NB4 (cell line): ENCODE data around the gene VSIG10L.

Experiments used
- CTCF ChIP-seq: IDR thresholded peaks from one replicate; pipeline ENCODE4 v1.5.1; 2012; ENCODE audit warnings: low read depth, low read length
- MAX ChIP-seq: IDR thresholded peaks from 2 replicates; pipeline ENCODE4 v1.6.1; 2011; ENCODE audit warnings: low read depth, low read length
- MYC ChIP-seq: IDR thresholded peaks from 2 replicates; pipeline ENCODE4 v1.6.1; 2011; ENCODE audit warnings: low read depth, low read length
- POLR2A ChIP-seq: IDR thresholded peaks from 2 replicates; pipeline ENCODE4 v1.6.1; 2011; ENCODE audit warnings: mild to moderate bottlenecking; ENCODE audit not compliant: insufficient read length; ENCODE audit errors: extremely low read depth

- TF ChIP-seq POLR2A = no peak
- peak; percentile 63 for TF ChIP-seq CTCF
- peak; percentile 53; the same call in 1 of the 2 replicates for TF ChIP-seq MAX
- TF ChIP-seq MYC = 0 out of 2 replicates have a peak, but pooled peaks have one; percentile 20
Observed at GRCh38 chr19:51338563-51339312, 3.2 kb downstream of the VSIG10L start.
